MM.1S (cell line): ENCODE results near the gene APOBEC3B.

ENCODE experiments used
- DNase-seq: peaks from one replicate; pipeline ENCODE4 v3.0.0-alpha.2; 2015
- H2AFZ ChIP-seq: fragments of 300-600 bp; sonication (generic); 2 replicates; pipeline ENCODE4 v1.6.0; 2016; ENCODE audit warnings: antibody characterized with exemption, low read length
- H3F3A ChIP-seq: fragments of 300-600 bp; sonication (generic); 2 replicates; pipeline ENCODE4 v1.6.1; 2016; ENCODE audit warnings: mild to moderate bottlenecking, antibody characterized with exemption, low read length, moderate library complexity, mixed read lengths; ENCODE audit not compliant: insufficient read depth
- H3K27ac ChIP-seq: fragments of 300-600 bp; sonication (generic); 2 replicates; pipeline ENCODE4 v1.5.1; 2016; ENCODE audit warnings: mild to moderate bottlenecking, low read length
- H3K27me3 ChIP-seq: fragments of 300-600 bp; sonication (generic); replicated peaks from 2 replicates; pipeline ENCODE4 v1.6.0; 2016; ENCODE audit warnings: low read length; ENCODE audit not compliant: insufficient read depth
- H3K36me3 ChIP-seq: fragments of 300-600 bp; sonication (generic); replicated peaks from 2 replicates; pipeline ENCODE4 v1.6.1; 2016; ENCODE audit warnings: mild to moderate bottlenecking, low read length, mixed read lengths; ENCODE audit not compliant: insufficient read depth
- H3K4me1 ChIP-seq: fragments of 300-600 bp; sonication (generic); 2 replicates; pipeline ENCODE4 v1.6.1; 2016; ENCODE audit warnings: low read length, mixed read lengths
- H3K4me2 ChIP-seq: fragments of 300-600 bp; sonication (generic); 2 replicates; pipeline ENCODE4 v1.6.0; 2016; ENCODE audit warnings: low read depth, low read length
- H3K4me3 ChIP-seq: fragments of 300-600 bp; sonication (generic); 2 replicates; pipeline ENCODE4 v1.5.1; 2016; ENCODE audit warnings: low read length, mixed read lengths
- H3K79me2 ChIP-seq: fragments of 300-600 bp; sonication (generic); 2 replicates; pipeline ENCODE4 v1.6.1; 2016; ENCODE audit warnings: mixed run types, low read length, mixed read lengths
- H3K9ac ChIP-seq: fragments of 300-600 bp; sonication (generic); 2 replicates; pipeline ENCODE4 v1.6.1; 2016; ENCODE audit warnings: low read length, mixed read lengths
- H3K9me2 ChIP-seq: fragments of 300-600 bp; sonication (generic); replicated peaks from 2 replicates; pipeline ENCODE4 v1.6.1; 2016; ENCODE audit warnings: mild to moderate bottlenecking, low read length, mixed read lengths; ENCODE audit not compliant: insufficient read depth
- H3K9me3 ChIP-seq: fragments of 300-600 bp; sonication (generic); replicated peaks from 2 replicates; pipeline ENCODE4 v1.6.1; 2016; ENCODE audit warnings: mild to moderate bottlenecking, low read length, mixed read lengths; ENCODE audit not compliant: insufficient read depth
- H4K20me1 ChIP-seq: fragments of 300-600 bp; sonication (generic); 2 replicates; pipeline ENCODE4 v1.6.1; 2016; ENCODE audit warnings: mild to moderate bottlenecking, low read length, moderate library complexity, mixed read lengths; ENCODE audit not compliant: insufficient read depth
- EZH2 ChIP-seq: fragments of 300-600 bp; sonication (generic); optimal IDR thresholded peaks from 2 replicates; pipeline ENCODE3; 2017; ENCODE audit warnings: low read depth, mild to moderate bottlenecking, antibody characterized with exemption, low read length, mixed read lengths
- EZH2phosphoT487 ChIP-seq: fragments of 300-600 bp; sonication (generic); IDR thresholded peaks from 2 replicates; pipeline ENCODE4 v1.6.1; 2018; ENCODE audit warnings: antibody characterized with exemption, low read length
- TF ChIP-seq, protein P1 (sequence below): fragments of 300-600 bp; sonication (generic); IDR thresholded peaks from 2 replicates; pipeline ENCODE4 v1.5.1; 2016; ENCODE audit warnings: antibody characterized with exemption, low read length, mixed read lengths

The APOBEC3B gene

DNA sequence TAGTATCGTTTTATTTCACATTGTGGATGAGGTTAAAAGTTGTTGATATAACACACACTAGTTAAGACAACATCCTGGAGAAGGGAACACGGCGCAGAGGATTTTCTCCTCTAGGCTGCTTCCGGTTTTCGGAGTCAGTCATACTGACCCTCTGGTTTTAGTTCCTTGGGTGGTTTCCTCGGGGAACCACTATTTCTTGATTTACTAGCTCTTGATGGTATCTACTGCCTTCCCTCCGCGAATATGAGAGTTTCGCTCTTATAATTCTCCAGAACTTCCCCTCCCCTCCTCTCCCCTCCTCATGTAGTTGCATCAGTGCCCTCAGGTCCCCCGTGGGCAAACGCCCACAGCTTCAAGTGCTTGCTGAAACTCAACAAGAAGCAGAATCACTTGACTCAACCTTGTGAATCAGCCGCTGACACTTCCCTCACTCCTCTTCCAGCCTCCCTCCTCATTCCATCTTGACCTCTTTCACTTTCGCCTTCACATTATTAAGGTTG is 40.6 kb upstream of the APOBEC3B start:
- H4K20me1 ChIP-seq = no peaks in the 10 kb centered on the region
- H3K36me3 ChIP-seq = no peaks in the 10 kb centered on the region
- peak overlapping the region; percentile 90 for H3K4me2 ChIP-seq
- H3F3A ChIP-seq = peaks cover 9% of the 10 kb centered on the region
- peaks cover 10% of the 10 kb centered on the region for H3K27me3 ChIP-seq
- DNase-seq = peak; percentile 30
- H3K4me1 ChIP-seq = peaks cover 17% of the 10 kb centered on the region
- H3K4me3 ChIP-seq = peak overlapping the region; percentile 57
- H3K79me2 ChIP-seq = no peaks in the 10 kb centered on the region
- H2AFZ ChIP-seq = peak overlapping the region; percentile 88
- H3K9me3 ChIP-seq = no peaks in the 10 kb centered on the region
- H3K9me2 ChIP-seq = no peaks in the 10 kb centered on the region
- H3K9ac ChIP-seq = peak overlapping the region; percentile 26; the same call in 1 of the 2 replicates
- TF ChIP-seq EZH2 (no peak), EZH2phosphoT487 (no peak)
- TF ChIP-seq, protein P1, sequence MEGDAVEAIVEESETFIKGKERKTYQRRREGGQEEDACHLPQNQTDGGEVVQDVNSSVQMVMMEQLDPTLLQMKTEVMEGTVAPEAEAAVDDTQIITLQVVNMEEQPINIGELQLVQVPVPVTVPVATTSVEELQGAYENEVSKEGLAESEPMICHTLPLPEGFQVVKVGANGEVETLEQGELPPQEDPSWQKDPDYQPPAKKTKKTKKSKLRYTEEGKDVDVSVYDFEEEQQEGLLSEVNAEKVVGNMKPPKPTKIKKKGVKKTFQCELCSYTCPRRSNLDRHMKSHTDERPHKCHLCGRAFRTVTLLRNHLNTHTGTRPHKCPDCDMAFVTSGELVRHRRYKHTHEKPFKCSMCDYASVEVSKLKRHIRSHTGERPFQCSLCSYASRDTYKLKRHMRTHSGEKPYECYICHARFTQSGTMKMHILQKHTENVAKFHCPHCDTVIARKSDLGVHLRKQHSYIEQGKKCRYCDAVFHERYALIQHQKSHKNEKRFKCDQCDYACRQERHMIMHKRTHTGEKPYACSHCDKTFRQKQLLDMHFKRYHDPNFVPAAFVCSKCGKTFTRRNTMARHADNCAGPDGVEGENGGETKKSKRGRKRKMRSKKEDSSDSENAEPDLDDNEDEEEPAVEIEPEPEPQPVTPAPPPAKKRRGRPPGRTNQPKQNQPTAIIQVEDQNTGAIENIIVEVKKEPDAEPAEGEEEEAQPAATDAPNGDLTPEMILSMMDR = no peak
- H3K27ac ChIP-seq = peak overlapping the region; percentile 58; the same call in 1 of the 2 replicates

DNA sequence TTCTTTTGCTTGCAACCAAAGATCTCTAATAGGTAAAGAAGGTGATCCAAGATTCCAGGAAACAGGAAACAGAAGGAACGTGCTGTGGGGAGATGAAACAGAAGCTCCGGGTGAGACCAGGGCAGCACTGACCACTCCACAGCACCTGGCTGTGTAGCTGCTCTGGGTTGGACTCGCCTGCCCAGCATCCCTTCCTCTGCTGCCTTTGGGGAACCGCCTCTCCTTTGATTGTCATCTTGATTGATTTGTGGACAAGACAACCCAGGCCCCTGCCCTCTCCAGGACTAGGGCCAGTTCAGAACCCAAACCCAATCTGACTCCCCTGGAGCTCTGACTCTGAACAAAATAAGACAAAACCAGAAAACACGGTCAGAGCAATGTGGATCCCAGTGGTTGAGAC is 39.4 kb upstream of the APOBEC3B start:
- Histone ChIP-seq H2AFZ (no peak overlapping the region), H3K9ac (no peak overlapping the region), H3K4me3 (no peak overlapping the region), H4K20me1 (no peaks in the 10 kb centered on the region), H3K4me1 (peaks cover 15% of the 10 kb centered on the region), H3K79me2 (no peaks in the 10 kb centered on the region), H3K27ac (no peak overlapping the region), H3K9me2 (no peaks in the 10 kb centered on the region), H3K4me2 (no peak overlapping the region), H3K36me3 (no peaks in the 10 kb centered on the region), H3K27me3 (peaks cover 10% of the 10 kb centered on the region), H3F3A (peaks cover 9% of the 10 kb centered on the region), H3K9me3 (no peaks in the 10 kb centered on the region)
- TF ChIP-seq EZH2phosphoT487 (no peak), EZH2 (no peak)
- TF ChIP-seq, protein P1 = no peak
- no peak for DNase-seq

DNA sequence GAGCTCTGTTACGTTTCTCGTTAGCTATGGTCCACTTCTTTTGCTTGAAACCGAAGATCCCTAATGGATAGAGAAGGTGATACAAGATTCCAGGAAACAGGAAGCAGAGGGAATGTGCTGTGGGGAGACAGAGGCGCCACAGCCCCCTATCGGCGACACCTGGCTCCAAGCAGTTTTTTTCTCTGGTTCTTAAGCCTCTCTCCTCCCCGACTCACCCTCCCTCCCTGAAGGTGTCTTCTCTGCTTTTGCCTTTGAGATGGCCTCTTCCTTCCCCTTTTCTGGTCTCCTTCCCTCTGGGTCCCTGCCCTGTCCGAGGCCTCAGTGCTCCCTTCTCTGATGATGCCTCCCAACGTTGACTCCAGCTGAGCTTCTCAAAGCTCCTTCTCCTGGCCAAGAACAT is 38.9 kb upstream of the APOBEC3B start:
- H3K9ac ChIP-seq = no peak overlapping the region
- H3K27me3 ChIP-seq = peaks cover 10% of the 10 kb centered on the region
- no peak overlapping the region for H3K4me3 ChIP-seq
- no peaks in the 10 kb centered on the region for H3K36me3 ChIP-seq
- H3K9me3 ChIP-seq = no peaks in the 10 kb centered on the region
- H3K4me2 ChIP-seq = no peak overlapping the region
- H4K20me1 ChIP-seq = no peaks in the 10 kb centered on the region
- H2AFZ ChIP-seq = no peak overlapping the region
- TF ChIP-seq, protein P1 = no peak
- no peak for TF ChIP-seq EZH2phosphoT487
- TF ChIP-seq EZH2 = no peak
- no peaks in the 10 kb centered on the region for H3K9me2 ChIP-seq
- no peaks in the 10 kb centered on the region for H3K79me2 ChIP-seq
- no peak for DNase-seq
- peaks cover 9% of the 10 kb centered on the region for H3F3A ChIP-seq
- H3K27ac ChIP-seq = no peak overlapping the region
- peaks cover 15% of the 10 kb centered on the region for H3K4me1 ChIP-seq

DNA sequence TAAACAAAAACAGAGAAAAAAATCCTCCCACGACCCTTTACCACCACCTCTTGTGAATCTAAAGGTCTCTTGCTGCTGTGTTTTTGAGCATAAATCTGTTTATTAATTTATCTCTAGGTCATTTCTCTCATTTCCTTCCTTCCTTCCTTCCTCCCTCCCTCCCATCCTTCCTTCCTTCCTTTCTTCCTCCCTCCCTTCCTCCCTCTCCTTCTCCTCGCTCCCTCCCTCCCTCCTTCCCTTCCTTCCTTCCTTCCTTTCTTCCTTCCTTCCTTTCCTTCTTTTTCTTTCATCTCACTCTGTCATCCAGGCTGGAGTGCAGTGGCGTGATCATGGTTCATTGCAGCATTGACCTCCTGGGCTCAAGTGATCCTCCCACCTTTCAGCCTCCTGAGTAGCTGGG is 38.3 kb upstream of the APOBEC3B start:
- Histone ChIP-seq H3K9ac (no peak overlapping the region), H3K4me1 (peaks cover 15% of the 10 kb centered on the region), H3K27me3 (peaks cover 10% of the 10 kb centered on the region), H3K36me3 (no peaks in the 10 kb centered on the region), H3K9me2 (no peaks in the 10 kb centered on the region), H3K4me3 (no peak overlapping the region), H3K79me2 (no peaks in the 10 kb centered on the region), H3K4me2 (no peak overlapping the region), H3F3A (peaks cover 9% of the 10 kb centered on the region), H2AFZ (no peak overlapping the region), H3K27ac (no peak overlapping the region), H3K9me3 (no peaks in the 10 kb centered on the region), H4K20me1 (no peaks in the 10 kb centered on the region)
- TF ChIP-seq, protein P1 = no peak
- no peak for TF ChIP-seq EZH2phosphoT487
- no peak for TF ChIP-seq EZH2
- DNase-seq = no peak
